Measurements from ENCODE around the gene TBCK.

DNA sequence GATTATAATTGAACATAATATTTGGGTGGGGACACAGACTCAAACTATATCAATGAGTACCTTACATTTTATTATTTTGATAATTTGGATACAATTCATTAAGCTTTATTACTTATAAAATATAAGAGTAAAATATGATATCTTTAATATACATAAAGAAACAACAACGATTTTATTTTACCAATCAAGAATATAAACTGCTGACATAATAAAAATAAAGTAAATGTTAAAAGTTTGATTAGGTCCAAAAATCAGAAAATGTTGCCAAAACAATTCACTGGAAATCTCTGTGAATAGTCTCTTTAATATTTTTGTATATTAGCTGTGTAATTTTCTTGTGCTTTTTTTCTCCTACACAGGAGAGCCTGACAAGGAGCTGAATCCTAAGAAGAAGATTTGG is 31.2 kb upstream of the TBCK start:
- TF ChIP-seq CTCF (conservative IDR thresholded peaks at IDR 0.05) (no peak), ZFX (IDR thresholded peaks at IDR 0.05) (no peak)
